Measurements from ENCODE around the gene TMEM132A. TPM values are rescaled to one million over a fixed set of nuclear protein-coding genes. Genes with fewer than 3 reads are reported as not detected.

Gene TMEM132A
- total RNA-seq, 1 donor from 2014 or later: 2.4 TPM

DNA sequence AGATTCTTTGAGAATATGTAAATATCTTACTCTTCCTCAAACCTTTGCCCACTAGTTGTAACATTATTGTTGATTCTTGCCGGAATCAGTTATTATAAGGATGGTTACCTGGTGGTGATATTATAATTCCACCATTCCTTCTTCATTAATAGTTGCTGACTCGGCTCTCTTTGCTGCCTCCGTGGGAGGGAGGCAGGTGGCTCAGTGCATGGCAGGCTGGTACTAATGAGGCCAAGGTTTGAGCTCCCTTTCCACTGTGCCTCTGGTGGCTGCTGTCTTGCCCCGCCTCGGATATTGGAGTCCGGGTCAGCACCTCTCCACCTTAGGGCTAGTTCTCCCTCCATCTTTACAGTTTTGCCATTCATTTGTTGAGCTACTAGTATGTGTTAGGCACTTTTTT lies 59.9 kb downstream of the TMEM132A start:
- peaks cover 95% of the 10 kb centered on the region for H3K4me1 Mint-ChIP-seq (ENCODE audit: low read depth)
- intact Hi-C loops (cut with micrococcal nuclease): no loop called here
- H3K27ac Mint-ChIP-seq: peak overlapping the region; percentile 92
- H3K9me3 Mint-ChIP-seq: no peaks in the 10 kb centered on the region
- H3K27me3 Mint-ChIP-seq (ENCODE audit: insufficient read depth): no peaks in the 10 kb centered on the region
- peak overlapping the region; percentile 80 for H3K4me3 Mint-ChIP-seq
- H3K36me3 Mint-ChIP-seq (ENCODE audit: low read depth): peaks cover 66% of the 10 kb centered on the region
- DNase-seq (ENCODE audit: low spot score): no peak

DNA sequence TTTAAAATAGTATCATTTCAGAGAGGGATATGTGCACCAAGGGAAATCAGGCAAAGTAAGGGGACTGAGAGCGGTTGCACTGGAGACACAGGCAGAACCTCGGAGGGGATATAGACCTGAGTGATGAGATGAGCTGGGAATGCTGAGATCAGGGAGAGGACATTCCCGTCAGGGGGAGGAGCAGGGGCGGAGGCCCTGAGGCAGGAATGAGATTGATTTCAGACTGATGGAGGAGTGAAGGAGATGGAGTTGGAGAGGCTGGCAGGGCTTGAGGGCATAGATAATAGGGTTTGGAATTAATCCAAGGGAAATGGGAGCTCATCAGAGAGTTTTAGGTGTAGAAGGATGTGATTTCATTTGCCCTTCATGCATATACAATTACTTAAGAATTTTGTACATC lies 60.4 kb downstream of the TMEM132A start:
- DNase-seq (ENCODE audit: low spot score): no peak
- H3K27ac Mint-ChIP-seq: peak overlapping the region; percentile 92
- H3K27me3 Mint-ChIP-seq (ENCODE audit: insufficient read depth): no peaks in the 10 kb centered on the region
- peak overlapping the region; percentile 80 for H3K4me3 Mint-ChIP-seq
- no peaks in the 10 kb centered on the region for H3K9me3 Mint-ChIP-seq
- intact Hi-C loops (cut with micrococcal nuclease): no loop called here
- peaks cover 95% of the 10 kb centered on the region for H3K4me1 Mint-ChIP-seq (ENCODE audit: low read depth)
- peaks cover 69% of the 10 kb centered on the region for H3K36me3 Mint-ChIP-seq (ENCODE audit: low read depth)

DNA sequence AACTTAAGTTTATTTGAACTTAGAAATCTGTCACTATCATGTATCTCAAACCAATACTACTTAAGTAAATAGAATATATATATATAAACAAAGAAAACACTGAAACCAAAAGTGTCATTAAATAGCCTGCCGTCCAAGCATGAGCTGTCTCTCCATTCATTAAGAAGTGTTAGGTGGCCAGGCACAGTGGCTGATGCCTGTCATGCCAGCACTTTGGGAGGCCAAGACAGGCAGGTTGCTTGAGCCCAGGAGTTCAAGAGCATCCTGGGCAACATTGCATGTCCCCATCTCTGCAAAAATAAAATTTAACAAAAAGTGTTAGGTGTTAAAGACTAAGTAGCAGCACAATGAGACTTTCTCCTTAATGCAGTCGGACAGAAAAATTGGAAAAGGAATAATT lies 61.2 kb downstream of the TMEM132A start:
- H3K36me3 Mint-ChIP-seq (ENCODE audit: low read depth): peaks cover 66% of the 10 kb centered on the region
- H3K4me1 Mint-ChIP-seq (ENCODE audit: low read depth): peaks cover 93% of the 10 kb centered on the region
- intact Hi-C loops (cut with micrococcal nuclease): no loop called here
- H3K4me3 Mint-ChIP-seq: peak overlapping the region; percentile 80
- no peak for DNase-seq (ENCODE audit: low spot score)
- H3K27me3 Mint-ChIP-seq (ENCODE audit: insufficient read depth): no peaks in the 10 kb centered on the region
- no peaks in the 10 kb centered on the region for H3K9me3 Mint-ChIP-seq
- H3K27ac Mint-ChIP-seq: peak overlapping the region; percentile 92

DNA sequence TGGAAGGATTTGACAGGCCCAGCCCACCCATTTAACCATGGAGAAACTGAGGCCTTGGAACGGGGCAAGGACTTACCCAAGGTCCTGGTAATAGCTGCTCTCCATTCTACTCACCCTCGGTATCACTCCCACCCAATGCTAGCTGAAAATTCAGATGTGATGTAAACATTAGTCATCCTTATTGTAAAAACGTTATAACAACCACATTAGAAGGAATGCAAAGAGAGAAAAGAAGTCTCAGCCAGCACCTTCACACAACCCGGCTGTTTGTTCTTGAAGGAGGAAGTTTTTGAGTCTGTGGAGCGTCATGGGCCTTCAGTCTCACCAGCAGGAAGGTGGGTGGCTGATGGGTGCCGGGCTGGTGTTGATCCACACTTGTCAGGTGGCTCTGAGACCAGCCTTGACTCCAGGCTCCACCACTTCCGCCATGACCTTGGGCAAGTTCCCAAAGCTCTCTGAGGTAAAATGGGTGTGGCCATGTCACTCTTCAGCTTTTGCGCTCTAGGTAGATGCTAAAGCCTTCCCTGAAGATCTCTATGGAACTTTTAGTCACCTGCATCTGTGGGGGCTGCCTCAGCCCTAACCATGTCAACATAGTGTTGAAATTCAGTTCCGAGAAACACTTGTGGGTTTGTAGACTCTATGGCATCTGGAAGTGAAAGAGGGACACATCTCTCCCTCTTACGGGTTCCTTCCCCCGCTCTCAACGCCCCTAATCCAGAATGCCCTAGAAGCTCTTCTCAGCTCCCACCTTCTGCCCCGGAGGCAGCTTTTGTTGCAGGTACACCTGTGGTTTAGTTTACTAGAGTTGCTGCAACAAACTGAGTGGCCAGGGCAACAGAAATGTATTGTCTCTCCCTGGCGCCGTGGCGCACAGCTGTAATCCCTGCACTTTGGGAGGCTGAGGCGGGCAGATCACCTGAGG lies 62.0 kb downstream of the TMEM132A start:
- H3K4me1 Mint-ChIP-seq (ENCODE audit: low read depth): peaks cover 94% of the 10 kb centered on the region
- H3K4me3 Mint-ChIP-seq: peak overlapping the region; percentile 80
- H3K9me3 Mint-ChIP-seq: no peaks in the 10 kb centered on the region
- peak; percentile 81 for DNase-seq (ENCODE audit: low spot score)
- intact Hi-C loops (cut with micrococcal nuclease): loop anchor here (1.0 to 2.0 kb wide), 10 partner anchors 8 to 175 kb away; partner anchors contain the start of genes PRPF19 and VPS37C
- H3K36me3 Mint-ChIP-seq (ENCODE audit: low read depth): peaks cover 65% of the 10 kb centered on the region
- H3K27me3 Mint-ChIP-seq (ENCODE audit: insufficient read depth): no peaks in the 10 kb centered on the region
- peak overlapping the region; percentile 92 for H3K27ac Mint-ChIP-seq

Other genes with a start within 250 kb of the TMEM132A start
- not detected in 2 replicates for gene MS4A8, start 224.8 kb upstream of the TMEM132A start, total RNA-seq
- gene MS4A18, start 199.7 kb upstream of the TMEM132A start, total RNA-seq: not detected in 2 replicates
- gene MS4A15, start 167.6 kb upstream of the TMEM132A start, total RNA-seq: not detected in 2 replicates
- not detected in 2 replicates for gene MS4A10, start 139.1 kb upstream of the TMEM132A start, total RNA-seq
- 88.2 and 92.2 TPM in 2 replicates for gene CCDC86, start 82.3 kb upstream of the TMEM132A start, total RNA-seq
- 0.10 TPM in 2 replicates for gene PTGDR2, start 68.5 kb upstream of the TMEM132A start, total RNA-seq
- gene ZP1, start 56.9 kb upstream of the TMEM132A start, total RNA-seq: not detected in 2 replicates
- gene PRPF19, start 17.9 kb upstream of the TMEM132A start, total RNA-seq: 221 and 222 TPM in 2 replicates
- gene TMEM109, start 10.3 kb upstream of the TMEM132A start, total RNA-seq: 138 and 143 TPM in 2 replicates
- gene SLC15A3, start 27.7 kb downstream of the TMEM132A start, total RNA-seq: 1.7 and 2.0 TPM in 2 replicates
- 411 and 416 TPM in 2 replicates for gene CD6, start 47.2 kb downstream of the TMEM132A start, total RNA-seq
- 336 and 339 TPM in 2 replicates for gene CD5, start 178.0 kb downstream of the TMEM132A start, total RNA-seq
- gene VPS37C, start 237.0 kb downstream of the TMEM132A start, total RNA-seq: 11.5 and 11.6 TPM in 2 replicates

All from activated T-helper 1 cell treated with anti-CD3 and anti-CD28 coated beads, Interleukin-12 subunit alpha, Interleukin-12 subunit beta, Interleukin-2, Interleukin-4 antibody, amounts not matched to agents 30 ng/mL and 10 ng/mL and 1 ng/mL, durations not matched to agents 14 hours and 24 hours and 36 hours (primary cell).